Ectodermal cell (in vitro differentiated cells): ENCODE measurements around the gene GKAP1. TPM values are rescaled to one million over a fixed set of nuclear protein-coding genes. Genes with fewer than 3 reads are reported as not detected.
"Not testable (repeated sequence)": the region's sequence is repeated elsewhere in the genome, so short reads cannot be mapped to it uniquely, and the experiment has no call there.

Source experiments
- H3K27ac ChIP-seq: 2 replicates; pipeline ENCODE4 v1.7.0; 2013; ENCODE audit warnings: mild to moderate bottlenecking, low read depth, low read length; ENCODE audit not compliant: insufficient read depth, poor library complexity, severe bottlenecking
- H3K27me3 ChIP-seq: 2 replicates; pipeline ENCODE4 v1.7.0; 2013; ENCODE audit warnings: mild to moderate bottlenecking, low read length; ENCODE audit not compliant: insufficient read depth, control insufficient read depth, poor library complexity, severe bottlenecking
- H3K36me3 ChIP-seq: one replicate; pipeline ENCODE4 v1.7.0; 2013; ENCODE audit warnings: low read length; ENCODE audit not compliant: control insufficient read depth, insufficient read depth
- H3K4me1 ChIP-seq: one replicate; pipeline ENCODE4 v1.7.0; 2013; ENCODE audit warnings: low read length; ENCODE audit not compliant: control insufficient read depth, insufficient read depth
- H3K4me3 ChIP-seq: 2 replicates; pipeline ENCODE4 v1.7.0; 2013; ENCODE audit warnings: low read depth, low read length, control low read depth; ENCODE audit not compliant: insufficient read depth
- H3K9me3 ChIP-seq: 2 replicates; pipeline ENCODE4 v1.7.0; 2013; ENCODE audit warnings: mild to moderate bottlenecking, low read length, moderate library complexity; ENCODE audit not compliant: control insufficient read depth
- WGBS, 2 experiments: methylation state at CpG; one replicate each; pipeline ENCODE4 v1.1.7; 2013; ENCODE audit warnings: missing lambda C conversion rate in 2 of 2; 5-methylcytosine and 5-hydroxymethylcytosine counted together
- polyA plus RNA-seq, 4 experiments: library from polyadenylated mRNA; stranded (reverse); fragments of 50-300 nt; gene quantifications; one replicate each; pipeline ENCODE4 v1.2.3, GENCODE V29; 2013

GKAP1 gene
- 19.0 TPM for polyA plus RNA-seq (2013, experiment 1 of 4)
- polyA plus RNA-seq (2013, experiment 2 of 4): 16.7 TPM
- polyA plus RNA-seq (2013, experiment 3 of 4): 17.2 TPM
- polyA plus RNA-seq (2013, experiment 4 of 4): 20.4 TPM

GRCh38 chr9:83817356-83818278 is at the start of gene GKAP1:
Gene GKAP1 (minus strand): TSS chr9:83817769. CDS start chr9:83806517, 11,252 bp downstream.
- Histone ChIP-seq H3K27me3 (peaks cover 14% of the 10 kb centered on the region), H3K4me3 (peak within 1 kb of the TSS; percentile 50)
- not testable (repeated sequence) for H3K9me3 ChIP-seq, H3K27ac ChIP-seq, H3K36me3 ChIP-seq, H3K4me1 ChIP-seq
- 1% methylated on average over 102 to 103 of the region's 103 CpGs for WGBS, 2 experiments

DNA sequence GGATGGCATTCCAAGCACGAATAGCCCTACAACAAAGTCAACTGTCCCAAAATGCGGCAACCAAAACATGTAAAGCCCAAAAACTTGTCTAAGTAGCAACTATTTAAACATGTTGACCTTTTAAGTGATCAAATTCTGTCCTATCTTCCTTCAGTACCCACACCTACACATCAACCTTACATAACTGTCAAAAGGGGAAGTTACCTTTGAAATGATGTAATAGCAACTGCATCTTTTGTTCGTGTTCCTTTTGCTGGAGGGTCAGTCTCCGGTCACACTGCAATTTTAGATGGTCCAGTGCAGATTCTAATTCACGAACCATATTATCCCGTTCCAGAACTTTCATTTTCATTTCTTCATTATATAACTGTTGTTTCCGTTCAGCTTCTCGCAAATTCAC is 32.3 kb upstream of the GKAP1 start:
- not testable (repeated sequence) for H3K27ac ChIP-seq, H3K36me3 ChIP-seq, H3K4me3 ChIP-seq, H3K4me1 ChIP-seq, H3K27me3 ChIP-seq, H3K9me3 ChIP-seq
- WGBS, 2 experiments: 95 to 96% methylated on average over 6 of the region's 8 CpGs

- not testable (repeated sequence) for H3K27me3 ChIP-seq, H3K36me3 ChIP-seq, H3K27ac ChIP-seq, H3K9me3 ChIP-seq, H3K4me3 ChIP-seq, H3K4me1 ChIP-seq
- 82% methylated on average over 3 of the region's 7 CpGs; no CpG with 5 or more reads in 1 of the 2 experiments for WGBS, 2 experiments
These were observed 19.6 kb upstream of the GKAP1 start for GRCh38 chr9:83837070-83837643.

GRCh38 chr9:83830426-83831071 is 13.0 kb upstream of the GKAP1 start:
- not testable (repeated sequence) for H3K27ac ChIP-seq, H3K4me3 ChIP-seq, H3K9me3 ChIP-seq, H3K36me3 ChIP-seq, H3K4me1 ChIP-seq, H3K27me3 ChIP-seq
- 86 to 100% methylated on average over 2 to 4 of the region's 5 CpGs for WGBS, 2 experiments

DNA sequence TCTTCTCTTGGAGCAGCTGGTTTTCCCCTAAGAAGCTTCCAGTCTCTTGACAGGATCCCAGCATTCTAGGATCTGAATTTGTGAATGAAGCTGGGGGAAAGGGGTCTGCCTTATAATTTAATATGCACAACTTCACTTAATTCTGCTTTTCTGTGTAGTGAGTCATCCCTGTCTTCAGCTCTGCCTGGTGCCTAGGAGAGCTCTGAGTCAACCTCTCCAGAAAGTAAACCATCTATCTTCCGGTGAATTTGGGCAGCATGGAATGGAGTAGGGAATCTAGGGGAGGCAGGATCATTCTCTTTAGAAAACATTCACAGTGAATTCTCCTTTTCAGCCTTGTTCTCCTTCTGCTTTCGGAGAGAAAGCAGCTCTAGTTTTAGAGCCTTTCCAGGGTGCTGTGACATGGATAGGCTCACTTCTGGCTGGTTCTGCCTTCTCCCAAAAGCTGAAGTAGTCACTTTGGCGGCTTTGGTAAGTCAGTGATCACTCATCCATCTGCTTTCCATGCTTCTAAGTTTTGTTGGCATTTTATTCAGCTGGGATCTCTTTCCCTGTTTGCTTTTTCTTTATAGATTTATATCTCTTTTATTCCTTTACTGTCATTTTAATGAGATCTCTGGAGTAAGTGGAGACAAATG is 7.5 kb upstream of the GKAP1 start:
- WGBS, 2 experiments: 92% methylated on average over 3 of the region's 3 CpGs
- not testable (repeated sequence) for H3K4me3 ChIP-seq, H3K27me3 ChIP-seq, H3K36me3 ChIP-seq, H3K4me1 ChIP-seq, H3K27ac ChIP-seq, H3K9me3 ChIP-seq

DNA sequence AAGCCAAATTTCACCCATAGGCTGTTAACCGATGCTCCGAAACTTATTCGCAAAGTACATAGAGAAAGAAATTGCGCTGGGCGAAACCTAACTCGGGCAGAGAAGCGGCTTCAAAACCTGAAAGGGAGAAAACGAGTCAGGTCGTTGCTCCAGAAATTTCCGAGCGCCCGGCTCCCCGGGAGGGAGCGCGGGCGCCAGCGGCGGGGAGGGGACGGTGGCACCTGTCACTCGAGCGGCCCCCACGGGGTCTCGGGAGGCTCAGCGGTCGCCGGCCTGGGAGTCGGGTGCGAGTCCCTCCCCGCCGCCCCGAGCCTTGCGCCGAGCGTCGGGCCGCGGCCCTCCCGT is 586 bp downstream of the GKAP1 start:
- peaks cover 14% of the 10 kb centered on the region for H3K27me3 ChIP-seq
- not testable (repeated sequence) for H3K27ac ChIP-seq, H3K4me1 ChIP-seq, H3K36me3 ChIP-seq, H3K9me3 ChIP-seq
- H3K4me3 ChIP-seq: peak overlapping the region; percentile 50
- 0% methylated on average over 38 of the region's 38 CpGs for WGBS, 2 experiments

- not testable (repeated sequence) for H3K4me1 ChIP-seq, H3K4me3 ChIP-seq, H3K27ac ChIP-seq, H3K9me3 ChIP-seq, H3K36me3 ChIP-seq
- peaks cover 14% of the 10 kb centered on the region for H3K27me3 ChIP-seq
- WGBS, 2 experiments: 93% methylated on average over 4 of the region's 4 CpGs
These were observed 2.4 kb downstream of the GKAP1 start for GRCh38 chr9:83815120-83815519.

- not testable (repeated sequence) for H3K27ac ChIP-seq, H3K4me1 ChIP-seq, H3K9me3 ChIP-seq, H3K4me3 ChIP-seq, H3K27me3 ChIP-seq, H3K36me3 ChIP-seq
- WGBS, 2 experiments: 80 to 96% methylated on average over 1 of the region's 1 CpG
These were observed 8.4 kb downstream of the GKAP1 start for GRCh38 chr9:83809213-83809612.

- not testable (repeated sequence) for H3K4me3 ChIP-seq, H3K4me1 ChIP-seq, H3K27me3 ChIP-seq, H3K36me3 ChIP-seq, H3K27ac ChIP-seq, H3K9me3 ChIP-seq
- WGBS, 2 experiments: 96 to 98% methylated on average over 15 to 31 of the region's 31 CpGs
These were observed 13.1 kb downstream of the GKAP1 start for GRCh38 chr9:83804454-83804853.

DNA sequence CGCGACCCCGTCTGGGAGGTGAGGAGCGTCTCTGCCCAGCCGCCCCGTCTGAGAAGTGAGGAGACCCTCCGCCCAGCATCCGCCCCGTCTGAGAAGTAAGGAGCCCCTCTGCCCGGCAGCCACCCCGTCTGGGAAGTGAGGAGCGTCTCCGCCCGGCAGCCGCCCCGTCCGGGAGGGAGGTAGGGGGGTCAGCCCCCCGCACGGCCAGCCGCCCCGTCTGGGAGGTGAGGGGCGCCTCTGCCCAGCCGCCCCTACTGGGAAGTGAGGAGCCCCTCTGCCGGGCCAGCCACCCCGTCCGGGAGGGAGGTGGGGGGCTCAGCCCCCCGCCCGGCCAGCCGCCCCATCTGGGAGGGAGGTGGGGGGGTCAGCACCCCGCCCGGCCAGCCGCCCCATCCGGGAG is 13.6 kb downstream of the GKAP1 start:
- not testable (repeated sequence) for H3K36me3 ChIP-seq, H3K4me3 ChIP-seq, H3K27me3 ChIP-seq, H3K27ac ChIP-seq, H3K9me3 ChIP-seq, H3K4me1 ChIP-seq
- 94 to 97% methylated on average over 29 to 33 of the region's 33 CpGs for WGBS, 2 experiments
